HG03039 (cell line): ENCODE results near the gene ERC2.

ENCODE experiments used
- ATAC-seq: cut with Tn5 transposase; IDR thresholded peaks from one replicate; pipeline ENCODE4 v1.9.1; 2021; ENCODE audit warnings: mild to moderate bottlenecking, moderate library complexity; ENCODE audit not compliant: unreplicated experiment

Gene ERC2

DNA sequence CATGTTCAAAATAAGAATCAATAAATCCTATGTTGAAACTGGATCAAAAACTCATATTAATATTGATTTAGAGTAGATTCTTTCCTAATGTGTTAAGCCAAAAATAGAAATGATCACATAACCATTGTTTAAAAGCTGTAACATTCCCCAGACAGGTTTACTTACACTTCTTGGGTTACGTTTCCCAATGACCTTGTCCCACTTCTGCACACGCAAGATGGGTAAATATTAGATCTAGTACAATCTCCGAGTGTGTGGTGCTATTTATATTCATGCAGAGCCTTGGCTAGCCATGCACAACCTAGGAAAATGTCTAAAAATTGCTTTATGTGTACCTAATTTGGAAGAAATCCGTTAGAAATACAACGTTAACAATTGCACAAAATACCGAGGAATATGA is 39.6 kb downstream of the ERC2 start:
- ATAC-seq, result no peak

DNA sequence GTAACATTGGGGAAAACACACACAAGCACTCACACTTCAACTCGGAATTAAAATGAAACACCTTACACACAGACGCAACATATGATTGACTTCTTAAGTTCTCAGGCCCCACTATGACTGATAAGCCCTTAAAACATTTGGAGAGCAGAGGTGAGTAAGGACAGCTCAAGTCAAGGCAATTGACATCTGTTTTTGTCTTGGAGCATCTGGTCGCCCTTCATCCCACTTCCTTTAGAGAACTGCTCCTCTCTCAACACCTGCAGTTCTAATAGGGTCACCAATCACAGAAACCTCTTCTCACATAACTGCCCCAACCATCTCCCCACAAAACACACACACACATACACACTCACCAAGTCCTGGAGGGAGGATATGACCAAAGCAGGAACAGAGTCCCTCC is 43.4 kb downstream of the ERC2 start:
- no peak for ATAC-seq

GRCh38 chr3:56424336-56424735 is 43.9 kb downstream of the ERC2 start:
- no peak for ATAC-seq

- ATAC-seq, result no peak
Measured at GRCh38 chr3:56423661-56424099, 44.6 kb downstream of the ERC2 start.

GRCh38 chr3:56422316-56422715 is 46.0 kb downstream of the ERC2 start:
- no peak for ATAC-seq

DNA sequence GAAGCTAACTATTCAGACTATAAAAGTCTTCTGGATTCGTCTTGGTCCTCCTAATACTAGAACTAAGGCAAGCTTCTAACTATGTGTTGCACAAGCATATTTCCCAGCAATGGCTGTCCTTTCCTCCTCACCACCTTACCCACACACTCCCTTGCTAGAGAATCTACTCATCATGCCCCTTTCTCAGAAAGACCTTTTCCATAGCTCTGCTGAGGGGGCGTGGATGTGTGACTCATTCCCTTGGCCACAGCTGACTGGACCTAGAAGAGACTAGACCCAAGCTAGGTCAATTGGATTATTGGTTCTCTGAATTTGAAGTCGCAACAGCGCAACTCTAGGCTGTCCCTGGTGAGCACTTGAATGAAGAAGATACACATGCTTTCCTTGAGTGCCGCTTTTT is 47.1 kb downstream of the ERC2 start:
- ATAC-seq, result no peak

GRCh38 chr3:56415652-56416051 is 52.6 kb downstream of the ERC2 start:
- no peak for ATAC-seq

DNA sequence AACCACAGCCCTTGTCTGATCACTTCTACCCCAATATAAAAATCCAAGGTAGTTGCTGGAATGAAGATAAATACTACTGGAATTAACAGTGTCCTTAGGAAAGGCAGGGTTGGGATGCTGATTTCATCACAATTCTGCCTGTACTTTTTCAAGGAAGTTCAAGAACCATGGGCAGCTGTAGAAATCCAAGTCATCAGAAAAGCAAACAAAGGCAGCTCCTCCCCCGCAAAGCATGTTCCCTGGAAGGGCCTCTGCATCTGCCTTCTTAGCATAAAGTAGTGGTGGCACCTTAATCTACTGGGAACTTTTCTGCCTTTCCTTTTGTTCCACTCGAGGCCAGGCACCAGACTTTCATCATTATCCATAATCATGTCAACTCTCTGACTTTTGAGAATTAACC is 54.4 kb downstream of the ERC2 start:
- ATAC-seq, result no peak

- no peak for ATAC-seq
Measured at GRCh38 chr3:56411166-56411565, 57.1 kb downstream of the ERC2 start.

DNA sequence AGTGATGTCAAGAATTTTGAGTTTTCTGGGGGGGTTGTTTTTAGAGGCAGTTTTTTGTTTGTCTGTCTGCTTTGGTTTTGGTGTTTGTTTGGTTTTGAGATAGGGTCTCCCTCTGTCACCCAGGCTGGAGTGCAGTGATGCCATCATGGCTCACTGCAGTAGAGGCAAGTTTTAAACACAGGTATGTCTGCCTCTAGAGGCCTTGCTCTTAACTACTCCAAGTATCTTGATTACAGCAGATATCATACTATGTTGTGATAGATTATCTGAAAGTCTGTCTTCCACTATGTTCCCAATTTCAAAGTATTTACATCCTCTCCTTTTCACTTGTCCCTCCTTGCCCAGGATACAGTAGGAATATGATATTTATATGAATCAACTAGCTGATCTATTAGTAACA is 57.7 kb downstream of the ERC2 start:
- ATAC-seq, result no peak

DNA sequence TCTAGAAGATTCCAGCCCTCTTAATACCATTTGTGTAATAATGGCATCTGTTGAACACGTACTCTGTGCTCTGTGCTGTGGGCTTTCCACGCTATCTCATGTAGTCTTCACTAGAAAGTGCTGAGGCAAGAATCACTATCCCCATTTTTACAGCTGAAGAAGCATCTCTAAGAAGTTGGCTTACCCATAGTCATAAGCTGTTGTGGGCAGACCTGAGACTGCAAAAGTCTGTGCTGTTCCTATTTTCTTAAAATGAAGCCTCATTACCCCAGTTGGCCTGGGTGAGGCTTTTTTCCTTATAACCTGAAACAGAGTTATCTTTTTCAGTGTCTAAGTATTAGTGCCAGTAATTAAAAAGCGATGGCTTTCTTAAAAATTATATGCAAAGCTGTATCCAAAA is 58.5 kb downstream of the ERC2 start:
- ATAC-seq, result no peak

DNA sequence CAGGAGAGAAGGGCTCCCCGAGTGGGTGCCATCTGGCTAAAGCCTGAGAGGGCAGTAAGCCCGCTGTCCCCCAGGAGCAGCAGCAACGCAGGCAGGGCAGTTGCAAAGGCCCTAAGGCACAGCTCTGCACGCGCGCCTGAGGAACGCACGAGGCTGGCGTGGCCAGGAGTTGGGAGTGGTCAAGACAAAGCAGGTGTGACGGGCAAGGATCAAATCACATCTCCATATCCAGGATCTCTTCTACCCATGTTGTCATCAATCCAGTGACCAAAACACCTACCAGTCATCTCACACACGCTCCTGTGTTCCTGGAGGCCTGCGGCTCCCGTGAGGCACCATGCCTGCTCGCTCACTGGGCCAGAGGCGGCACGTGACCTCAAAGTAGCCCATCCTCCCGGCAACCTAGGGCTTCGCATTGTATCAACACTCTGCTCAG is 59.5 kb downstream of the ERC2 start:
- no peak for ATAC-seq

- ATAC-seq, result no peak
Measured at GRCh38 chr3:56406826-56407515, 61.3 kb downstream of the ERC2 start.

DNA sequence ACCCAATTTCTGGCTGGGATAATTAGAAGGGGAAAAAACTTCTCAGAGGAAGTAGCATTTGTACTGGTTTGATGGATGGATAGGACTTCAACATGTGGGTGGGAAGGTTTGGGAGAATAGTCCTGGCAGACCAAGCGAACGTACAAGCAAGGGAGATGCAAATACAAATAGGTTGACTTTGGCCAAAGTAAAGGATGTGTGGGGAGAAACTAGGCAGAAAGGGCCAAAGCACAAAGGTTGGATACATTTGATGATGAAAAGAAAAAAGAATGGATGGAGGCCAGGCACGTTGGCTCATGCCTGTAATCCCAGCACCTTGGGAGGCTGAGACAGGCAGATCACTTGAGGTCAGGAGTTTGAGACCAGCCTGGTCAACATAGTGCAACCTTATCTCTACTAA is 63.4 kb downstream of the ERC2 start:
- ATAC-seq, result no peak

- ATAC-seq, result no peak
Measured at GRCh38 chr3:56398659-56399058, 69.6 kb downstream of the ERC2 start.

DNA sequence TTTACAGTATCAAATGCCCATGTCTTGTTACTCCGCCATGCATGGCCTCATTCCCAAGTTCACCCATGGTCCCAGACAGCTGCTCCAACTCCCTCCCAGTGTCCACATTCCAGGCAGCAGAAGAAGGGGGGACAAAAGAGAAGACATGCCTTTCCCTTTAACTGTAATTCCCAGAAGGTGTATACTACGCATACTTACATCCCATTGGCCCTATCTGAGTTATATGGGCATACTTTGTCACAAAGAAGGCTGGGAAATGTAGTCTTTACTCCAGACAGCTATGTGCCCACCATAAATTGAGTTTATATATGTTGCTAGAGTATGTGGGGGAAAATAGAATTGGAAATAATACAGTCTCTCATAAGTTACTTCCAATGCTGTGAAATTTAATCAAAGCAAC is 70.5 kb downstream of the ERC2 start:
- ATAC-seq, result no peak

DNA sequence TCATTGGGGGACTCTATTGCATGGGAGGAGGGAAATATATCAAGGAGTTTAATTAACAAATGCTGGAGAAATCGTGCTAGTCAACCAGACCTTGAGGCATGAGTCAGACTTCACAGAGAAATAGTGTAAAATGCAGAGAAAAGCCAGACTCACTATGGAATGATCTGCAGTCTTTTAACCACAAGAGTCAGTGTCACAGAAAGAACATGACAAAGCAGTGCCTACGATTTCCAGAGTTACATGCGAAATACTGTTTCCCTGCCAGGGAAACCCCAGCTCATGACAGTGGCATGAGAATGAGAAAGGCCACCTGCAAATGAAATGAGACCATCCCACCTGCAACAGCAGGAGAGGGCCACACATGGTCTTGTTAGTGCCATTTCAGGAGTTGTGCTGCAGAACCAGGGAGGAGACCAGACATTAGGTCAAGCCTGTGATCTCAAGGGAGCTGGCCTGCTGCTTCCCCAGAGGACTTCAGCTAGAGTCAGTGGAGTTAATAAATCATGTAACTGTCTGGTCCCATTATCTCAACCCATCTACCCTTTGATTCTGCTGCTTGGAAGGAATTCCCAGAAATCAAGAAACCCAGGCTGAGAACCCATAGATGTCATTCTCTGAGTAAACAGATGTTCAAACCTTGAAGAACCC is 79.0 kb downstream of the ERC2 start:
- no peak for ATAC-seq

DNA sequence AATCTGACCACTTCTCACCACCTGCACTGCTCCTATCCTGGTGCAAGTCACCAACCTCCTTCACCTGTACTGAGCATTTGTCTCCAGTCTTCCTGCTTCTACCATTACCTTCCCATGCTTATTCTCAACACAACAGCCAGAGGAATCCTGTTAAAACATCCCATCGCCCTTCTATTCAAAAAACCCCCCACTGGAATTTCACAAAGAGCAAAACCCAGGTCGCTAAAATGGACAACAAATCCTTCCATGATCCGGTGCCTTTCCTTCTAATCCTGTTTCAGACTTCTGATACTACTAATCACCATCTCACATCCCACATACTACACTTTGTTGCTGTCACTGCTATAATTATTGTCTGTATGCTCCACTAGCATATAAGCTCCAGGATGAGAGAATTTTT is 85.2 kb downstream of the ERC2 start:
- ATAC-seq, result no peak

DNA sequence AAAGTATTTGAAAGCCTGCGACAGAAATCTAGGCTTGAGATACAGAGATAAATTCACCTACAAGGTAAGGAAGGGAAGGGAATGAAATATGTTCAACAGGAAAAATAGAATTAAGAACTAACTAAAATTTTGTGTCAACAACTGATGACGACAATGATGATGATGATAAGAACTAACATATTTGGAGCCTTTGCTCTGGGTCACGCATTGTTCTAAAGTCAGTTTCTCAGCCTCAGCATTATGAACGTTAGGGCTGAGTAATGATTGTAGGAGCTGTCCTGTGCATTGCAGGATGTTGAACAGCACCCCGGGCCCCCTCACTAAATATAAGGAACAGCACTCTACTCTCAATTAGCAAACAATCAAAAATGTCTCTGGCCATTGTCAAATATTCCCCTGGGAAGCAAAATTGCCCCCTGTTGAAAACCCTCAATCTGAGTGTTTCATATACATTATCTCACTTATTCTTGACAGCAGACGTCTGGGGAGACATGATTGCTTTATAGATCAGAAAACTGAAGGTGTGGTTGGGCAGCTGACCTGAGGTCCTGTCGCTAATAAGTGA is 88.5 kb downstream of the ERC2 start:
- ATAC-seq, result no peak

- ATAC-seq, result no peak
Measured at GRCh38 chr3:56375654-56376053, 92.6 kb downstream of the ERC2 start.

DNA sequence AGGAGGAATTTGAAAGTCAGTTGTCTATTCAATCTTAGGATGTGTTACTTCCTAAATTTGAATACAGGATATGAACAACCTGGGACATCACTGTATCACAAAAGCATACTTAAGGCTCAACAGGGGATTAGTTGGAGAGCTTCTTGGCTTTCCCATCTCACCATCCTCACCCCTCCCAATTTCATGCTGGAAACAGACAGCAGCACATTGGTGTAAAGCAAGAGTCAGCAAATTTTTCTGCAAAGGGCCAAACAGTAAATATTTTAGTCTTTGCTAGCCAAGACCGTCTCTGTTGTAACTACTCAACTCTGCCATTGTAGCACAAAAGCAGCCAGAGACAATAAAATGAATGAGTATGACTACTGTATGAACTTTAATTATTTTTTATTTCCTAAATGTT is 94.9 kb downstream of the ERC2 start:
- ATAC-seq, result no peak

DNA sequence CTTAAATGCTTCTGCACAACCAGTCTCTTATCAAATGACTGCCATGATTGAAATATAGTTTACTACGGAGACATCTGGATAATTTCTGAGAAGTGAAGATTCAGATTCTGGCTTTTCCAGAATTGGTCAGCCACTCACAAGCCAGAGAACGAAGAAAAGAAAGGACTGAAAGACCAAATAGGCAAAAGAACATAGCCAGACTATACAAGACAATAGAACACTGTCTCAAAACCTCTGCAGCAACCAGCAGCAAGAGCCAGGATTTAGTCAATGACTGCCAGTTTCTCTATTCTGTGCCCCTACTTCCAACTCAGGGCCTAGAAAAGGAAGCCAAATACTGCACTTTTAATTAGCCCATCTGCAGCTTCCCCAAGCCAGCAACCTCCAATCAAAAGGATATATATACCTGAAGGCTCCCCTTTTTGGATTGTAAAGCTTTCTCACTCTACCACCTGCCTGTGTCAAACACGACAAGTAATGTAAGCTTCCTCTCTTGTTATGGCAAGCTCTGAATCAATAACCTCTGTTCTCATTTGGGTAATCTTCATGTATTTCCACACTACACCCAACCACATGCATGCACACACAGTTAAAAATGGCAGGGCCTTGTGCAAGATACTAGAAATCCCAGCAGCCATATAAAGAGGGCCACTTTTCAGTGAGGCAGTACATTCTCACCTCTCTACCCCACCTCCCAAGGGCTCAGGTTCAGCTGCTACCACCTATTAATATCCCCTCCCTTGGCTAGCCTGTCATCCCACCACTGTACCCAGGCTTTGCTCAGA is 97.1 kb downstream of the ERC2 start:
- ATAC-seq, result no peak
